Smooth muscle cell (in vitro differentiated cells): Measurements from ENCODE around the gene CRIM1. TPM values are rescaled to one million over a fixed set of nuclear protein-coding genes. Genes with fewer than 3 reads are reported as not detected.

ENCODE experiments used
- DNase-seq: peaks from one replicate; lab custom pipeline; 2025; ENCODE audit not compliant: unreplicated experiment; lab: John Stamatoyannopoulos, UW
- H2AFZ ChIP-seq: fragments of 200-600 bp; sonication (generic); 2 replicates; pipeline ENCODE4 v1.6.0; 2016; ENCODE audit warnings: antibody characterized with exemption, low read depth, mild to moderate bottlenecking
- H3F3A ChIP-seq: fragments of 200-600 bp; sonication (generic); 2 replicates; pipeline ENCODE4 v1.6.0; 2017; ENCODE audit warnings: antibody characterized with exemption, low read depth
- H3K27ac ChIP-seq: fragments of 200-600 bp; sonication (generic); 2 replicates; pipeline ENCODE4 v1.5.1; 2016; ENCODE audit warnings: low read depth, mild to moderate bottlenecking
- H3K27me3 ChIP-seq: fragments of 200-600 bp; sonication (generic); 2 replicates; pipeline ENCODE4 v1.6.1; 2016; ENCODE audit warnings: low read depth, mild to moderate bottlenecking
- H3K36me3 ChIP-seq: fragments of 200-600 bp; sonication (generic); 2 replicates; pipeline ENCODE4 v1.5.1; 2016; ENCODE audit warnings: low read depth
- H3K4me1 ChIP-seq: fragments of 200-600 bp; sonication (generic); 2 replicates; pipeline ENCODE4 v1.5.1; 2016; ENCODE audit warnings: low read depth
- H3K4me2 ChIP-seq: fragments of 200-600 bp; sonication (generic); 2 replicates; pipeline ENCODE4 v1.6.0; 2016; ENCODE audit warnings: mild to moderate bottlenecking
- H3K4me3 ChIP-seq: fragments of 200-600 bp; sonication (generic); 2 replicates; pipeline ENCODE4 v1.5.1; 2016; ENCODE audit warnings: mild to moderate bottlenecking
- H3K79me2 ChIP-seq: fragments of 200-600 bp; sonication (generic); 2 replicates; pipeline ENCODE4 v1.6.0; 2016; ENCODE audit warnings: low read depth, mild to moderate bottlenecking
- H3K9ac ChIP-seq: fragments of 200-600 bp; sonication (generic); 2 replicates; pipeline ENCODE4 v1.6.0; 2016; ENCODE audit warnings: low read depth
- H3K9me3 ChIP-seq: fragments of 200-600 bp; sonication (generic); replicated peaks from 2 replicates; pipeline ENCODE4 v1.5.1; 2016; ENCODE audit warnings: low read depth
- H4K20me1 ChIP-seq: fragments of 200-600 bp; sonication (generic); 2 replicates; pipeline ENCODE4 v1.6.0; 2016; ENCODE audit warnings: low read depth
- WGBS: methylation state at CpG from one replicate; pipeline ENCODE4 v1.1.7; 2016; ENCODE audit warnings: low lambda C conversion rate; 5-methylcytosine and 5-hydroxymethylcytosine counted together
- polyA plus RNA-seq: library from polyadenylated mRNA; unstranded; fragments of >200 nt; fragmentation: Nextera tagmentation; extraction: Ambion mirVana; gene quantifications from 2 replicates; pipeline ENCODE4 v1.2.1, GENCODE V29; 2016
- total RNA-seq: library from RNA; depleted of rRNA; stranded (reverse); fragments of >200 nt; gene quantifications from 2 replicates; pipeline ENCODE4 v1.2.3, GENCODE V29; 2014
- TF ChIP-seq, protein P1 (sequence below): fragments of 200-600 bp; sonication (generic); IDR thresholded peaks from 2 replicates; pipeline ENCODE4 v1.5.1; 2017; ENCODE audit warnings: borderline replicate concordance, mild to moderate bottlenecking, antibody characterized with exemption; ENCODE audit not compliant: insufficient read depth, poor library complexity, severe bottlenecking

Gene CRIM1
- total and polyA plus RNA-seq, 2 experiments from 2014 or later = 10.1 to 28.0 TPM

DNA sequence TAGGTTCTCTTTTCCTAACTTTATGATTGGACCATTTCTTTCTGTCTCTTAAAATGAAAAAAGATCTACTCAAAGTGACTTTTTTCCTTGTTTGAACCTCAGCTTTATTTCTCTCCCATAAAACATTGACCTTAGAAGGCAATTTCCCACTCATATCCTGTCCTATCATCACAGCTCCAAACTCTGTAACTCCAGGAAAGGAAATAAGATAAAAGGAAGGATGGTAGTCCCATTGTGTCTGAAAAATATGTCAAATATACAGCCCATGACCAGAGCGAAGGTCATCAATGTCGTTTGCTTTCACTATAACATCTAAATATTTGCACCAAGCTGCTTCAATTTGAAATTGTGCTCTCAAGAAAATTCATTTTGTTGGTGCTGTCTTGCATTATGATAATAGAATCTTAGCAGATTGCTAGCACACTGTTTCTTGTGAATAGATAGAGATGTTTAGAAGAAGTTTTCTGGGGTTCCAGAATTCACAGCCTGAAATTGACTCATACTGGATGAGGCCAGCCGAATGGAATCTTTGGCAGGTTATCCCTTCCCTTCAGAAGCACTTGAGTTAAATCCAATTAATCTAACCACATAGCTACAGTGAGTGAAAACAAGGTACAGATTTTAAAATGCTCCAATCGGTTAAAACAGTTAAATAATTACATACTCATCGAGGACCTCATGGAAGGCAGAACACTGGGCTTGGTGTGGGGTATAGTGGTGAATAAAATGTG is 95.1 kb downstream of the CRIM1 start:
- H3K27ac ChIP-seq = peak overlapping the region; percentile 62
- H3K79me2 ChIP-seq = no peaks in the 10 kb centered on the region
- no peak overlapping the region for H2AFZ ChIP-seq
- no peaks in the 10 kb centered on the region for H3K9me3 ChIP-seq
- peaks cover 5% of the 10 kb centered on the region for H3F3A ChIP-seq
- H3K4me3 ChIP-seq = no peak overlapping the region
- DNase-seq = no peak
- H3K9ac ChIP-seq = no peak overlapping the region
- peak overlapping the region; percentile 50 for H3K4me2 ChIP-seq
- H3K36me3 ChIP-seq = peaks cover 5% of the 10 kb centered on the region
- TF ChIP-seq, protein P1, sequence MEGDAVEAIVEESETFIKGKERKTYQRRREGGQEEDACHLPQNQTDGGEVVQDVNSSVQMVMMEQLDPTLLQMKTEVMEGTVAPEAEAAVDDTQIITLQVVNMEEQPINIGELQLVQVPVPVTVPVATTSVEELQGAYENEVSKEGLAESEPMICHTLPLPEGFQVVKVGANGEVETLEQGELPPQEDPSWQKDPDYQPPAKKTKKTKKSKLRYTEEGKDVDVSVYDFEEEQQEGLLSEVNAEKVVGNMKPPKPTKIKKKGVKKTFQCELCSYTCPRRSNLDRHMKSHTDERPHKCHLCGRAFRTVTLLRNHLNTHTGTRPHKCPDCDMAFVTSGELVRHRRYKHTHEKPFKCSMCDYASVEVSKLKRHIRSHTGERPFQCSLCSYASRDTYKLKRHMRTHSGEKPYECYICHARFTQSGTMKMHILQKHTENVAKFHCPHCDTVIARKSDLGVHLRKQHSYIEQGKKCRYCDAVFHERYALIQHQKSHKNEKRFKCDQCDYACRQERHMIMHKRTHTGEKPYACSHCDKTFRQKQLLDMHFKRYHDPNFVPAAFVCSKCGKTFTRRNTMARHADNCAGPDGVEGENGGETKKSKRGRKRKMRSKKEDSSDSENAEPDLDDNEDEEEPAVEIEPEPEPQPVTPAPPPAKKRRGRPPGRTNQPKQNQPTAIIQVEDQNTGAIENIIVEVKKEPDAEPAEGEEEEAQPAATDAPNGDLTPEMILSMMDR = no peak
- 49% methylated on average over 5 of the region's 5 CpGs for WGBS
- peaks cover 12% of the 10 kb centered on the region for H4K20me1 ChIP-seq
- no peaks in the 10 kb centered on the region for H3K27me3 ChIP-seq
- peaks cover 9% of the 10 kb centered on the region for H3K4me1 ChIP-seq

DNA sequence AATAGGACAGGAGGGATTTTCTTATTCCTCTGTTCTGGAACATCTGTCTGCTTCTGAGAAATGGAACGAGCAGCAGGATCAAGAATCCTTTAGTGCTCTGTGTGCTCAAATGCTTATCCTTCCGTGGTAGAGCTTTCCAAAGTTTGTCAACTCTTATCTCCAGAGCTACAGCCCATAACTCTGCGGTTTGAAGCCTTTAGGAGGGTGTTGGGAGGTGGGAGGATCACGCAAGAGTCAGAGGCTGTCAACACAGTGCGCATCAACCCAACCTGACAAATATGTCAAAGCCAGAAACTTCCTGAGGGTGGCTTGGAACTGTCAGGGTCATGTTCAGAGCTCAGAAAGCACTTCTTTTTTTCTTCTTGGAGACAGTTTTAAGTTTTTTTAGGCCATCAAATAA is 95.9 kb downstream of the CRIM1 start:
- Histone ChIP-seq H3K36me3 (no peaks in the 10 kb centered on the region), H3K4me2 (peak overlapping the region; percentile 50), H3K9ac (no peak overlapping the region), H3K4me3 (no peak overlapping the region), H3F3A (peaks cover 5% of the 10 kb centered on the region), H2AFZ (no peak overlapping the region), H3K27me3 (no peaks in the 10 kb centered on the region), H3K4me1 (peaks cover 9% of the 10 kb centered on the region), H3K27ac (peak overlapping the region; percentile 62), H4K20me1 (peaks cover 12% of the 10 kb centered on the region), H3K79me2 (no peaks in the 10 kb centered on the region), H3K9me3 (no peaks in the 10 kb centered on the region)
- no peak for DNase-seq
- 17% methylated on average over 5 of the region's 5 CpGs for WGBS
- TF ChIP-seq, protein P1 = no peak

DNA sequence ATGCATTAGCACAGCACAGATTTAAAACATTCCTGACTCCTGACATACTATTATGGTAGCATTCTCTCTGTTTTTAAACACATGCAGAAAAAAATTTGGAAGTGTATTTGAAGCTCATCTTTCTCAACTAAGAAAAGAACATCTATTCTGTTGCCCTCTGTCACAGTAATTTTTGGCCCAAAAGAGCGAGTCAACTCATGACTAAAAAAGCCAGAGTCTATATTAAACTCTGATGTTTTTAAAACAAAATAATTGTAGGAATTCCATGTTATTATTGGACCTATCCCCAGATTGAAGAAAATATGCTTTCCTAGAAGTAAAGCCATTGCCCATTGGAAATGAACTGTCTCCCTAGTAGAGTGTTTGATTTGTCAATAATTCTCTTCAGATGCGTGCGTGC is 96.7 kb downstream of the CRIM1 start:
- Histone ChIP-seq H3F3A (peaks cover 5% of the 10 kb centered on the region), H3K36me3 (no peaks in the 10 kb centered on the region), H3K27me3 (no peaks in the 10 kb centered on the region), H3K9ac (no peak overlapping the region), H3K4me2 (no peak overlapping the region), H4K20me1 (peaks cover 12% of the 10 kb centered on the region), H3K4me3 (no peak overlapping the region), H3K79me2 (no peaks in the 10 kb centered on the region), H2AFZ (no peak overlapping the region), H3K27ac (no peak overlapping the region), H3K4me1 (peaks cover 9% of the 10 kb centered on the region), H3K9me3 (no peaks in the 10 kb centered on the region)
- 96% methylated on average over 3 of the region's 3 CpGs for WGBS
- no peak for DNase-seq
- TF ChIP-seq, protein P1 = no peak

DNA sequence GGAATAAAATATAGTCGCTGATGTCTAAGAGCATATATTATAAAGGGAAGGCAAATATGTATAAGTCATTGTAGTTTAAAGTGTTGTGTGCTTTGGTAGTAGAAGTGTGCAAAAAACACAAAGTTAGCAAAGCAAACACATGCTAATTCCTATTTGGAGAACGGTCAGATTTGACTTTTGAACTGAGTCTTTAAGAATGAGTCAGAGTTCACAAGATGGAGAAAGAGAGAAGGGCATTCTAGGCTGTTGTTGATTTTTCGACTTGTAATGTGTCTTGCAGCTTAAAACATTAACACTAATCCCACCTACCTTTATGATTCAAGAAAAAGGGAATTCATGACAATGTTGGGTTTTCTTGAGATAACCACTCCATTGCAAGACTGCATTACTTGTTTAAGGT is 98.1 kb downstream of the CRIM1 start:
- no peaks in the 10 kb centered on the region for H3K27me3 ChIP-seq
- peaks cover 5% of the 10 kb centered on the region for H3F3A ChIP-seq
- peaks cover 12% of the 10 kb centered on the region for H4K20me1 ChIP-seq
- no peaks in the 10 kb centered on the region for H3K79me2 ChIP-seq
- H3K36me3 ChIP-seq = no peaks in the 10 kb centered on the region
- WGBS = 52% methylated on average over 3 of the region's 3 CpGs
- H3K4me3 ChIP-seq = no peak overlapping the region
- TF ChIP-seq, protein P1 = no peak
- DNase-seq = no peak
- H3K4me2 ChIP-seq = no peak overlapping the region
- H3K9ac ChIP-seq = no peak overlapping the region
- H2AFZ ChIP-seq = no peak overlapping the region
- H3K9me3 ChIP-seq = no peaks in the 10 kb centered on the region
- peaks cover 9% of the 10 kb centered on the region for H3K4me1 ChIP-seq
- no peak overlapping the region for H3K27ac ChIP-seq
